Erythroblast (primary cell): ENCODE results near the gene MIEF1.

ENCODE experiments used
- GATA1 ChIP-seq: IDR thresholded peaks from 2 replicates; pipeline ENCODE4 v1.6.1; 2011; ENCODE audit warnings: low read depth, mild to moderate bottlenecking, control low read depth, low read length, moderate library complexity
- POLR2A ChIP-seq: IDR thresholded peaks from 2 replicates; pipeline ENCODE4 v1.6.1; 2011; ENCODE audit warnings: mild to moderate bottlenecking, low read length

- TF ChIP-seq POLR2A, result peak; percentile 51
- TF ChIP-seq GATA1, result no peak
Observed at GRCh38 chr22:39502109-39502788, at the start of gene MIEF1.
